ENCODE results near the gene HES3.

The HES3 gene

GRCh38 chr1:6245086-6245868, 1.3 kb downstream of the HES3 start:
- peak; percentile 96 for DNase-seq (ENCODE audit: low read depth, low spot score)

- DNase-seq (ENCODE audit: low read depth, low spot score): no peak
These were observed 2.0 kb downstream of the HES3 start for GRCh38 chr1:6245869-6246496.

- DNase-seq (ENCODE audit: low read depth, low spot score): peak; percentile 88
These were observed 2.8 kb downstream of the HES3 start for GRCh38 chr1:6246497-6247467.

GRCh38 chr1:6247651-6248050, 3.7 kb downstream of the HES3 start:
- no peak for DNase-seq (ENCODE audit: low read depth, low spot score)

- DNase-seq (ENCODE audit: low read depth, low spot score): no peak
These were observed 4.3 kb downstream of the HES3 start for GRCh38 chr1:6248161-6248776.

- peak; percentile 60 for DNase-seq (ENCODE audit: low read depth, low spot score)
These were observed 5.2 kb downstream of the HES3 start for GRCh38 chr1:6248932-6249738.

GRCh38 chr1:6249739-6250689, 6.0 kb downstream of the HES3 start:
- no peak for DNase-seq (ENCODE audit: low read depth, low spot score)

GRCh38 chr1:6251233-6251632, 7.3 kb downstream of the HES3 start:
- DNase-seq (ENCODE audit: low read depth, low spot score): no peak

- no peak for DNase-seq (ENCODE audit: low read depth, low spot score)
These were observed 7.8 kb downstream of the HES3 start for GRCh38 chr1:6251681-6252373.

GRCh38 chr1:6252374-6252710, 8.4 kb downstream of the HES3 start:
- DNase-seq (ENCODE audit: low read depth, low spot score): no peak

GRCh38 chr1:6253380-6253779, 9.4 kb downstream of the HES3 start:
- no peak for DNase-seq (ENCODE audit: low read depth, low spot score)

- no peak for DNase-seq (ENCODE audit: low read depth, low spot score)
These were observed 10.7 kb downstream of the HES3 start for GRCh38 chr1:6254691-6255090.

- DNase-seq (ENCODE audit: low read depth, low spot score): no peak
These were observed 12.7 kb downstream of the HES3 start for GRCh38 chr1:6256645-6257044.

- DNase-seq (ENCODE audit: low read depth, low spot score): no peak
These were observed 13.6 kb downstream of the HES3 start for GRCh38 chr1:6257541-6258069.

- DNase-seq (ENCODE audit: low read depth, low spot score): no peak
These were observed 14.7 kb downstream of the HES3 start for GRCh38 chr1:6258675-6259074.

- peak; percentile 87 for DNase-seq (ENCODE audit: low read depth, low spot score)
These were observed 15.7 kb downstream of the HES3 start for GRCh38 chr1:6259491-6260362.

GRCh38 chr1:6260433-6260934, 16.5 kb downstream of the HES3 start:
- peak; percentile 61 for DNase-seq (ENCODE audit: low read depth, low spot score)
